DOHH2 (cell line): ENCODE data around the gene SAFB.

Source experiments
- H3F3A ChIP-seq: fragments of 200-600 bp; sonication (generic), shearing (Covaris generic); 2 replicates; pipeline ENCODE4 v1.6.0; 2016; ENCODE audit warnings: antibody characterized with exemption, mild to moderate bottlenecking; ENCODE audit not compliant: control insufficient read depth, insufficient read depth
- H3K27ac ChIP-seq: fragments of 200-600 bp; sonication (generic); 2 replicates; pipeline ENCODE4 v1.5.1; 2014; ENCODE audit warnings: low read depth, mild to moderate bottlenecking, low read length, moderate library complexity
- H3K27me3 ChIP-seq: fragments of 200-600 bp; sonication (generic); 2 replicates; pipeline ENCODE4 v1.6.1; 2014; ENCODE audit warnings: mild to moderate bottlenecking, low read length, mixed read lengths; ENCODE audit not compliant: control insufficient read depth
- H3K36me3 ChIP-seq: fragments of 200-600 bp; sonication (generic); 2 replicates; pipeline ENCODE4 v1.6.1; 2014; ENCODE audit warnings: mild to moderate bottlenecking, low read length, moderate library complexity, mixed read lengths; ENCODE audit not compliant: control insufficient read depth
- H3K4me1 ChIP-seq: fragments of 200-600 bp; sonication (generic); 2 replicates; pipeline ENCODE4 v1.6.1; 2014; ENCODE audit warnings: mild to moderate bottlenecking, low read length, mixed read lengths; ENCODE audit not compliant: control insufficient read depth
- H3K4me2 ChIP-seq: fragments of 200-600 bp; sonication (generic); 2 replicates; pipeline ENCODE4 v1.6.0; 2014; ENCODE audit warnings: mild to moderate bottlenecking, low read length, moderate library complexity
- H3K4me3 ChIP-seq: fragments of 200-600 bp; sonication (generic); 2 replicates; pipeline ENCODE4 v1.5.1; 2014; ENCODE audit warnings: mild to moderate bottlenecking, low read length, mixed read lengths
- H3K79me2 ChIP-seq: fragments of 200-600 bp; sonication (generic); 2 replicates; pipeline ENCODE4 v1.6.1; 2014; ENCODE audit warnings: mild to moderate bottlenecking, low read length, mixed read lengths; ENCODE audit not compliant: control insufficient read depth
- H3K9me2 ChIP-seq: fragments of 200-600 bp; sonication (generic); replicated peaks from 2 replicates; pipeline ENCODE4 v1.6.1; 2014; ENCODE audit warnings: mild to moderate bottlenecking, low read length, mixed read lengths; ENCODE audit not compliant: control insufficient read depth
- H3K9me3 ChIP-seq: fragments of 200-600 bp; sonication (generic); 2 replicates; pipeline ENCODE4 v1.6.1; 2014; ENCODE audit warnings: antibody characterized with exemption, low read length, mixed read lengths; ENCODE audit not compliant: control insufficient read depth, insufficient read depth
- H4K20me1 ChIP-seq: fragments of 200-600 bp; sonication (generic); 2 replicates; pipeline ENCODE4 v1.6.0; 2014; ENCODE audit warnings: low read depth, mild to moderate bottlenecking, antibody characterized with exemption, low read length, moderate library complexity; ENCODE audit not compliant: control insufficient read depth, insufficient read depth
- CTCF ChIP-seq: fragments of 200-600 bp; sonication (generic); IDR thresholded peaks from one replicate; pipeline ENCODE4 v1.5.1; 2014; ENCODE audit warnings: antibody characterized with exemption, mild to moderate bottlenecking, low read depth, low read length; ENCODE audit not compliant: poor library complexity, severe bottlenecking
- EZH2phosphoT487 ChIP-seq: fragments of 200-600 bp; sonication (generic); IDR thresholded peaks from 2 replicates; pipeline ENCODE4 v1.6.1; 2017; ENCODE audit warnings: borderline replicate concordance, mild to moderate bottlenecking, antibody characterized with exemption, low read length, moderate library complexity, mixed read lengths

The SAFB gene

GRCh38 chr19:5631567-5632240 is 8.8 kb downstream of the SAFB start:
- H3K4me3 ChIP-seq, result no peak overlapping the region
- H3F3A ChIP-seq, result peaks cover 6% of the 10 kb centered on the region; the same call in 1 of the 2 replicates
- H3K79me2 ChIP-seq, result peaks cover 100% of the 10 kb centered on the region
- peaks cover 96% of the 10 kb centered on the region for H3K36me3 ChIP-seq
- H3K27ac ChIP-seq, result no peak overlapping the region
- no peaks in the 10 kb centered on the region for H3K27me3 ChIP-seq
- H3K9me2 ChIP-seq, result no peaks in the 10 kb centered on the region
- H4K20me1 ChIP-seq, result peaks cover 71% of the 10 kb centered on the region
- TF ChIP-seq EZH2phosphoT487 (no peak), CTCF (no peak)
- no peak overlapping the region for H3K4me2 ChIP-seq
- peaks cover 33% of the 10 kb centered on the region for H3K4me1 ChIP-seq
- no peaks in the 10 kb centered on the region for H3K9me3 ChIP-seq

- H3F3A ChIP-seq, result peaks cover 6% of the 10 kb centered on the region; the same call in 1 of the 2 replicates
- peaks cover 28% of the 10 kb centered on the region for H3K4me1 ChIP-seq
- H4K20me1 ChIP-seq, result peaks cover 68% of the 10 kb centered on the region
- no peak for TF ChIP-seq CTCF
- TF ChIP-seq EZH2phosphoT487, result no peak
- no peaks in the 10 kb centered on the region for H3K9me2 ChIP-seq
- H3K4me2 ChIP-seq, result no peak overlapping the region
- peaks cover 100% of the 10 kb centered on the region for H3K79me2 ChIP-seq
- H3K27ac ChIP-seq, result no peak overlapping the region
- no peaks in the 10 kb centered on the region for H3K9me3 ChIP-seq
- peaks cover 91% of the 10 kb centered on the region for H3K36me3 ChIP-seq
- H3K27me3 ChIP-seq, result no peaks in the 10 kb centered on the region
- H3K4me3 ChIP-seq, result no peak overlapping the region
These were observed 9.3 kb downstream of the SAFB start for GRCh38 chr19:5632241-5632612.

- no peak for TF ChIP-seq CTCF
- no peak for TF ChIP-seq EZH2phosphoT487
- Histone ChIP-seq H3K36me3 (peaks cover 91% of the 10 kb centered on the region), H3K4me1 (peaks cover 23% of the 10 kb centered on the region), H3F3A (peaks cover 6% of the 10 kb centered on the region; the same call in 1 of the 2 replicates), H3K4me2 (no peak overlapping the region), H3K79me2 (peaks cover 100% of the 10 kb centered on the region), H3K27ac (no peak overlapping the region), H3K9me3 (no peaks in the 10 kb centered on the region), H3K27me3 (no peaks in the 10 kb centered on the region), H4K20me1 (peaks cover 65% of the 10 kb centered on the region), H3K9me2 (no peaks in the 10 kb centered on the region), H3K4me3 (no peak overlapping the region)
These were observed 9.8 kb downstream of the SAFB start for GRCh38 chr19:5632657-5633056.
